DOHH2 (cell line): ENCODE measurements around the gene OGDHL.

Experiments
- H3F3A ChIP-seq: fragments of 200-600 bp; sonication (generic), shearing (Covaris generic); 2 replicates; pipeline ENCODE4 v1.6.0; 2016; ENCODE audit warnings: antibody characterized with exemption, mild to moderate bottlenecking; ENCODE audit not compliant: control insufficient read depth, insufficient read depth
- H3K27ac ChIP-seq: fragments of 200-600 bp; sonication (generic); 2 replicates; pipeline ENCODE4 v1.5.1; 2014; ENCODE audit warnings: low read depth, mild to moderate bottlenecking, low read length, moderate library complexity
- H3K27me3 ChIP-seq: fragments of 200-600 bp; sonication (generic); 2 replicates; pipeline ENCODE4 v1.6.1; 2014; ENCODE audit warnings: mild to moderate bottlenecking, low read length, mixed read lengths; ENCODE audit not compliant: control insufficient read depth
- H3K36me3 ChIP-seq: fragments of 200-600 bp; sonication (generic); 2 replicates; pipeline ENCODE4 v1.6.1; 2014; ENCODE audit warnings: mild to moderate bottlenecking, low read length, moderate library complexity, mixed read lengths; ENCODE audit not compliant: control insufficient read depth
- H3K4me1 ChIP-seq: fragments of 200-600 bp; sonication (generic); 2 replicates; pipeline ENCODE4 v1.6.1; 2014; ENCODE audit warnings: mild to moderate bottlenecking, low read length, mixed read lengths; ENCODE audit not compliant: control insufficient read depth
- H3K4me2 ChIP-seq: fragments of 200-600 bp; sonication (generic); 2 replicates; pipeline ENCODE4 v1.6.0; 2014; ENCODE audit warnings: mild to moderate bottlenecking, low read length, moderate library complexity
- H3K4me3 ChIP-seq: fragments of 200-600 bp; sonication (generic); 2 replicates; pipeline ENCODE4 v1.5.1; 2014; ENCODE audit warnings: mild to moderate bottlenecking, low read length, mixed read lengths
- H3K79me2 ChIP-seq: fragments of 200-600 bp; sonication (generic); 2 replicates; pipeline ENCODE4 v1.6.1; 2014; ENCODE audit warnings: mild to moderate bottlenecking, low read length, mixed read lengths; ENCODE audit not compliant: control insufficient read depth
- H3K9me2 ChIP-seq: fragments of 200-600 bp; sonication (generic); replicated peaks from 2 replicates; pipeline ENCODE4 v1.6.1; 2014; ENCODE audit warnings: mild to moderate bottlenecking, low read length, mixed read lengths; ENCODE audit not compliant: control insufficient read depth
- H3K9me3 ChIP-seq: fragments of 200-600 bp; sonication (generic); 2 replicates; pipeline ENCODE4 v1.6.1; 2014; ENCODE audit warnings: antibody characterized with exemption, low read length, mixed read lengths; ENCODE audit not compliant: control insufficient read depth, insufficient read depth
- H4K20me1 ChIP-seq: fragments of 200-600 bp; sonication (generic); 2 replicates; pipeline ENCODE4 v1.6.0; 2014; ENCODE audit warnings: low read depth, mild to moderate bottlenecking, antibody characterized with exemption, low read length, moderate library complexity; ENCODE audit not compliant: control insufficient read depth, insufficient read depth
- CTCF ChIP-seq: fragments of 200-600 bp; sonication (generic); IDR thresholded peaks from one replicate; pipeline ENCODE4 v1.5.1; 2014; ENCODE audit warnings: antibody characterized with exemption, mild to moderate bottlenecking, low read depth, low read length; ENCODE audit not compliant: poor library complexity, severe bottlenecking
- EZH2phosphoT487 ChIP-seq: fragments of 200-600 bp; sonication (generic); IDR thresholded peaks from 2 replicates; pipeline ENCODE4 v1.6.1; 2017; ENCODE audit warnings: borderline replicate concordance, mild to moderate bottlenecking, antibody characterized with exemption, low read length, moderate library complexity, mixed read lengths

OGDHL gene

GRCh38 chr10:49713266-49713665, 48.9 kb downstream of the OGDHL start:
- H4K20me1 ChIP-seq = no peaks in the 10 kb centered on the region
- peaks cover 7% of the 10 kb centered on the region for H3K27me3 ChIP-seq
- no peak overlapping the region for H3K4me3 ChIP-seq
- no peaks in the 10 kb centered on the region for H3K4me1 ChIP-seq
- no peak overlapping the region for H3K27ac ChIP-seq
- TF ChIP-seq EZH2phosphoT487 (no peak), CTCF (no peak)
- no peaks in the 10 kb centered on the region for H3F3A ChIP-seq
- H3K9me3 ChIP-seq = no peaks in the 10 kb centered on the region
- H3K9me2 ChIP-seq = no peaks in the 10 kb centered on the region
- H3K79me2 ChIP-seq = no peaks in the 10 kb centered on the region
- no peaks in the 10 kb centered on the region for H3K36me3 ChIP-seq
- no peak overlapping the region for H3K4me2 ChIP-seq

- H3K27ac ChIP-seq = no peak overlapping the region
- TF ChIP-seq EZH2phosphoT487 (no peak), CTCF (no peak)
- H3K27me3 ChIP-seq = peaks cover 17% of the 10 kb centered on the region
- H3K79me2 ChIP-seq = no peaks in the 10 kb centered on the region
- no peaks in the 10 kb centered on the region for H3F3A ChIP-seq
- no peak overlapping the region for H3K4me2 ChIP-seq
- H4K20me1 ChIP-seq = no peaks in the 10 kb centered on the region
- no peaks in the 10 kb centered on the region for H3K9me2 ChIP-seq
- no peak overlapping the region for H3K4me3 ChIP-seq
- no peaks in the 10 kb centered on the region for H3K4me1 ChIP-seq
- H3K36me3 ChIP-seq = no peaks in the 10 kb centered on the region
- no peaks in the 10 kb centered on the region for H3K9me3 ChIP-seq
These were observed 50.6 kb downstream of the OGDHL start for GRCh38 chr10:49711481-49711880.

- no peak overlapping the region for H3K27ac ChIP-seq
- no peak overlapping the region for H3K4me2 ChIP-seq
- H3K4me1 ChIP-seq = no peaks in the 10 kb centered on the region
- no peaks in the 10 kb centered on the region for H3K36me3 ChIP-seq
- H3K27me3 ChIP-seq = peaks cover 23% of the 10 kb centered on the region
- H3K4me3 ChIP-seq = no peak overlapping the region
- H3K9me3 ChIP-seq = no peaks in the 10 kb centered on the region
- TF ChIP-seq EZH2phosphoT487 (no peak), CTCF (no peak)
- no peaks in the 10 kb centered on the region for H3F3A ChIP-seq
- no peaks in the 10 kb centered on the region for H3K79me2 ChIP-seq
- H4K20me1 ChIP-seq = no peaks in the 10 kb centered on the region
- no peaks in the 10 kb centered on the region for H3K9me2 ChIP-seq
These were observed 51.2 kb downstream of the OGDHL start for GRCh38 chr10:49710966-49711365.

- H3K36me3 ChIP-seq = no peaks in the 10 kb centered on the region
- no peak overlapping the region for H3K27ac ChIP-seq
- H3F3A ChIP-seq = no peaks in the 10 kb centered on the region
- H3K4me1 ChIP-seq = no peaks in the 10 kb centered on the region
- H3K4me3 ChIP-seq = no peak overlapping the region
- H3K27me3 ChIP-seq = peaks cover 23% of the 10 kb centered on the region
- no peaks in the 10 kb centered on the region for H3K79me2 ChIP-seq
- H3K4me2 ChIP-seq = no peak overlapping the region
- TF ChIP-seq EZH2phosphoT487 (no peak), CTCF (no peak)
- no peaks in the 10 kb centered on the region for H3K9me2 ChIP-seq
- H3K9me3 ChIP-seq = no peaks in the 10 kb centered on the region
- H4K20me1 ChIP-seq = no peaks in the 10 kb centered on the region
These were observed 52.2 kb downstream of the OGDHL start for GRCh38 chr10:49709934-49710333.
